GM12874 (cell line): ENCODE results near the gene GRAMD2B.

Source experiments
- TF ChIP-seq, protein P1 (sequence below): IDR thresholded peaks from 2 replicates; pipeline ENCODE4 v1.5.1; 2011; ENCODE audit warnings: low read depth, mild to moderate bottlenecking, control low read depth, low read length, moderate library complexity; ENCODE audit not compliant: insufficient read depth

Gene GRAMD2B

DNA sequence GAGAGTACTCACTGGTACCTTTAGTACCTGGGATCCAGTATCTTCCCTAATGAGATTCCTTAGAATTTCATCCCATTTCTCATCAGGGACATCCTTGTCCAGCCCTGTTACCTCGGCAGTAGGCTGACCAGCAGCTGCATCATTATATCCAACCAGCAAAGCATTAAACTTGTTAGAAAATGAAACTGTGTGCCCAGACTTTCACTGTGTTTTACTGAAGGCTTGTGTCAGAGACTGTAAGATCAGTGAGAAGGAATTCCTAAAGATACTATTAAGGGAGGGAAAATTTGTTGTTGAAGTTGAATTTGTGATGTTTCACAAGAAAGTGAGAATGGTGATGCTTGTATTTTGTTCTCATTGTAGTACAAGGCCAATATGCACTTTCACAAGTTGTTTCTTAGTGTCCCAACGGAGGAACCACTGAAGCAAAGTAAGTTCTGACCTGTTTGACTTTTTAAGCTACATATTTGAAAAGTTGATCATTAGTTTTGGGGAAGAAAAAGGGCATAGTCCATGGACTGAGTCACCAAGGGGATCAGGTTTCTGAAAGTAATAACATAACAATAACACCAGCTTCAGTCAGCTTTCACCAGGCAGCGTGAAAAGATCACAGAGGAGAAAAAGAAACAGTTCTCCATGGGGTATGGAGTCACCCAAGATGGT, 48.8 kb downstream of the GRAMD2B start:
- TF ChIP-seq, protein P1, sequence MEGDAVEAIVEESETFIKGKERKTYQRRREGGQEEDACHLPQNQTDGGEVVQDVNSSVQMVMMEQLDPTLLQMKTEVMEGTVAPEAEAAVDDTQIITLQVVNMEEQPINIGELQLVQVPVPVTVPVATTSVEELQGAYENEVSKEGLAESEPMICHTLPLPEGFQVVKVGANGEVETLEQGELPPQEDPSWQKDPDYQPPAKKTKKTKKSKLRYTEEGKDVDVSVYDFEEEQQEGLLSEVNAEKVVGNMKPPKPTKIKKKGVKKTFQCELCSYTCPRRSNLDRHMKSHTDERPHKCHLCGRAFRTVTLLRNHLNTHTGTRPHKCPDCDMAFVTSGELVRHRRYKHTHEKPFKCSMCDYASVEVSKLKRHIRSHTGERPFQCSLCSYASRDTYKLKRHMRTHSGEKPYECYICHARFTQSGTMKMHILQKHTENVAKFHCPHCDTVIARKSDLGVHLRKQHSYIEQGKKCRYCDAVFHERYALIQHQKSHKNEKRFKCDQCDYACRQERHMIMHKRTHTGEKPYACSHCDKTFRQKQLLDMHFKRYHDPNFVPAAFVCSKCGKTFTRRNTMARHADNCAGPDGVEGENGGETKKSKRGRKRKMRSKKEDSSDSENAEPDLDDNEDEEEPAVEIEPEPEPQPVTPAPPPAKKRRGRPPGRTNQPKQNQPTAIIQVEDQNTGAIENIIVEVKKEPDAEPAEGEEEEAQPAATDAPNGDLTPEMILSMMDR = no peak

DNA sequence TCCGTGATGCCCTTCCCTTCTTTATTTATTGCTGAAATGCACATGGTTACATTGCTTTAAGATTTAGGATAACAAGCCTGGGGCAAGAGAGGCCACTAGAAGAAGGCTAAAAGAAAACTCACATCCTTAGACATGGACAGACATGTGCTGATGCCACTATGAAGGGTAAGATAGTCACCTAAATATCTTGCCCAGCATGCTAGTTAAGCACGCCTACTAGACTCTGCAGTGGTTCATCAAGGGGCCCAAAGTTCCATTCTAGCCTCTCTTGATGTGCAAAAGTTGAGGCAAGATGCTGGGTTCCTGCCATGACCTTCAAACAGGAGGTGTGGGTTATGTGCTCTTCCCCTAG, 49.3 kb downstream of the GRAMD2B start:
- TF ChIP-seq, protein P1 = no peak

DNA sequence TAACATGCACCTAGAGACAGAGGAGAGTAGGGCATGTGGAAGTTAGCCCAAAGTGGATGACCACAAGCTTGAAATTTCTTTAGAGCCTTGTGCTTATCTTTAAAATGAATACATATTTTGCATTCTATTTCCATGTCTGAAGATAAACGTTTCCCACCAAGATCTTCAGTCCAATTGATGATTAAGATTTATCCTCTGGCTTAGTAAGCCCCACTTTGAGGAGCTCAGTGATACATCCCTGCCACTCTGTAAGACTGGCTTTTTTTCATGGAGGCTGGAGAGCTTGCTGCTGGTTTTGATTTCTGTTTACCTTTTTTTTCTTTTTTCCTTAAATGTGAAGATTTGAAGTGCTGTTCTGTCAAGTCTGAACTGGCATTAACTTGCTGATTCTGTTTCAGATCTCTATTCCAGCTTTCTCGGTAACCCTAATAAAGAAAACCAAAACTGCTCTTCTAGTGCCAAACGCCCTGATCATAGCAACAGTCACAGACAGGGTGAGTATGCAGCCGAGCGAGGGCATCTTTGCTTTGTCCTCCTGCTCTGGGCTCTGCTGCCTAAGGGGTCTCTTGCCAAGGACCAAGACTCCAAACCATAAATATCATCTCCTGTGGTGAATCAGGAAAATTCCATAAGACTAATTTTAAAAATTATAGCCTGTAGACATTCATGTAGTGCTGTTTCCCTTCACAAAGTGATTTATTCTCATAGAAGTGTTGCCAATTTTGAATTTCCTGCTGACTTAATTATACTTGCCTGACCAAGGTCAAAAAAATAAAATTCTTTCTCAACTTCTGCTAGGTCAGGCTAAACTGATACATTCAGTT, 54.3 kb downstream of the GRAMD2B start:
- TF ChIP-seq, protein P1 = no peak

DNA sequence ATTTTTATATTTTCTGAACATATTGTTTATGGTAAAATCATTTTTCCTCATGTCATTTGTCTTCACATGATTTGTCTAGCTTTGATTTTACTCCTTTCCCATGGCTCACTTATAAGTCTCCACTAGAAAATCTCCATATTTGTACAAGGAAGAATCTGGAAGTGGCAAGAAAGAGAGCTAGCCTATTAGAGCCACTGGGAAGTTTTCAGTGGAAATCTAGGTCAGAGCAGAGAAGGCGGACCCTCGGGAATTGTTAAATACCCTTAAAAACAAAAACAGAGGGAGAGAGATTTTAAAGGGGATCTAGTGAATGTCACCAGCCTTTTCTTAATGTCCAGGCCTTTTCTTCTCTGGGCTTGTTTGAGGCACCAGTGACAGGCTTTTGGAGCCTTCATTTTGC, 56.6 kb downstream of the GRAMD2B start:
- TF ChIP-seq, protein P1 = no peak

DNA sequence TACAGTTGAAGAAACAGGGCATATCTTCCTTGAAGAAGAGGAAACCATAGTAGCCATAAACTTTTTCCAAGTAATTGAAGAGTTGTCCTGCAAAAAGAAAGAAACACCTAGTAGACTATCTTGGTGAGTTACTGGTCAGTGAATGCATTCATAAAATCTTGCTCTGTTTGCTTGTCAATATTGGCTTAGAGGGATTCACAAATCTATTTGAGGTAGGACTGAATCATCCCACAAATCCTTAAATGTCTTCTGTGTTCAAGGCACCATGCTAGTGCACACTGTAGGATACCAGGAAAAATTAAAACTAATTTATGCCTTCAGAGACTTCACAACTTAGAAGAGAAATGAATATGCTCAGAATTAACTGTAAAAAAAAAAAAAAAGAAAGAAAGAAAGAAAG, 57.6 kb downstream of the GRAMD2B start:
- TF ChIP-seq, protein P1 = no peak

DNA sequence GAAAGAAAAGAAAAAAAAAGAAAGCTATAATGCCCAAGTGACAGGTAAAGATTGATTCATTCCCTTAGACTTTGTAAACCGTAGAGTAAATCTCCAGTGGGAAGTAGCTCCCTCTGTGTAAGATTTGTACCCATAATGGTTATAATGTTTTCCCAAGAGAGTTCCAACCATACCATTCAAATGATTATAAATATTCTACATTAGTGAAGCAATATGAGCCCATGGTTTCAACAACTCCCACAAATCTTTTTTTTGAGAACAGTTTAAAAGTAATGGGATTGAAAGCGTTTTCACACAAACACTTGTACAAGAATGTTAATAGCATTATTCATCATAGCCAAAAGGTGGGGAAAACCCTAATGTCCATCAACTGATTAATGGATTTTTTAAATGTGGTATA, 58.0 kb downstream of the GRAMD2B start:
- TF ChIP-seq, protein P1 = no peak

DNA sequence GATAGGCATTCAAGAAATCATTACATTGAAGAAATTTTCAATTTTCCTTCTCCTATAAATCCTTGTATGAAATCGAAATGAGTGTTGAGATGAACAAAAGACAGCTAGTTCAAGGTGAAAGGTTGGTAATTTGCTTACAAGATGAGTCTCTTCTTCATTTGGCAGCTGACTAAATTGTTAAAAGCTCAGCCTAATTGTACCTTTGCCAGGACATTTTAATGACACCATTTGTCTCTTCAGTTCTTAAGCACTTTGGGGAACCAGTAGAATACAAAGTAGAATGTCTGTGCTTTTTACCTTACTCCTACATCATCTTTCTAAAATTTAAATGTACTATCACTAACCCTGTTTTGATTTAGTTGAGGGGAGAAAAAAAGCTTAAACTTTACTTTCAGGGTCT, 59.4 kb downstream of the GRAMD2B start:
- TF ChIP-seq, protein P1 = no peak
